Measurements from ENCODE around the gene ACSL1. TPM values are rescaled to one million over a fixed set of nuclear protein-coding genes. Genes with fewer than 3 reads are reported as not detected.

The ACSL1 gene, protein sequence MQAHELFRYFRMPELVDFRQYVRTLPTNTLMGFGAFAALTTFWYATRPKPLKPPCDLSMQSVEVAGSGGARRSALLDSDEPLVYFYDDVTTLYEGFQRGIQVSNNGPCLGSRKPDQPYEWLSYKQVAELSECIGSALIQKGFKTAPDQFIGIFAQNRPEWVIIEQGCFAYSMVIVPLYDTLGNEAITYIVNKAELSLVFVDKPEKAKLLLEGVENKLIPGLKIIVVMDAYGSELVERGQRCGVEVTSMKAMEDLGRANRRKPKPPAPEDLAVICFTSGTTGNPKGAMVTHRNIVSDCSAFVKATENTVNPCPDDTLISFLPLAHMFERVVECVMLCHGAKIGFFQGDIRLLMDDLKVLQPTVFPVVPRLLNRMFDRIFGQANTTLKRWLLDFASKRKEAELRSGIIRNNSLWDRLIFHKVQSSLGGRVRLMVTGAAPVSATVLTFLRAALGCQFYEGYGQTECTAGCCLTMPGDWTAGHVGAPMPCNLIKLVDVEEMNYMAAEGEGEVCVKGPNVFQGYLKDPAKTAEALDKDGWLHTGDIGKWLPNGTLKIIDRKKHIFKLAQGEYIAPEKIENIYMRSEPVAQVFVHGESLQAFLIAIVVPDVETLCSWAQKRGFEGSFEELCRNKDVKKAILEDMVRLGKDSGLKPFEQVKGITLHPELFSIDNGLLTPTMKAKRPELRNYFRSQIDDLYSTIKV
- 10 to 100 TPM; 48.5 to 98.8 (median 55.3) TPM for total RNA-seq

DNA sequence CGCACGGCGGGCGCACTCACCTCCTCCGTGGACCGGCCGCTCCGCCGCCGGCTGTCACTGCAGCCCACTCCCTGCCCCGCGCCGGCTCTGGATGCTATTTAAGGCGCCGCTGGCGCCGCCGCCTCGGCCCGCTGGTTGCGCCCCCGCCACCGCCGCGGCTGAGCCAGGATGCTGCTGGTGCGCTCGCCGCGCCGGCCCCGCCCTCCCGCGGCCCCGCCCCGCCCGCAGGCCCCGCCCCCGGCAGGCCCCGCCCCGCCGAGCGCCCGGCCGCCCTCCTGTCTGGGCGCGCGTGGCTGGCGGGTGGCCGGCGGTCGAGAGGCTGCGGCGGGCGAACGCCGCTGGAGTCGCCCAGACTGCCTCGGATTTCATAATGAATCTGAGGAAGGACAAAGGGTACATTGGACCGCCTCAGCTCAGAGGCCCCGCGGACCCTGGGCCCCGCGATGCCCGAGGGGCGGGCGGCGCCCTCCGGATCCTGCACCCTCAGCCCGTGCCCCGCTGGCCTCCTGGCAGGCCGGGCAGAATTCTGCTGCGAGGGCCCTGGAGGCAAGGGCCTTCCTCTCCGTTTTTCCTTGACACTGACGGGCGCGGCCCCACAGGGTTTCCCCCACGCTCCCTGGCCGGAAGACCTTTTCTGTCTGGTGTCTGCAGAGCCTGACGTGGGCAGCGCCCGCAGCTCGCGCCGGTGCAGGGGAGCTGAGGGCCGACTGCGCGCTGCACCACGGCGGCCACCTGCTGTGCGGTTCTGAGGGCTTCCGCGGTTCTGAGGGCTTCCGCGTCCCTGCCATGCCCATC is at the start of gene ACSL1:
ACSL1 (minus strand) TSS at position 73 of the 795 bp plus-strand sequence. CDS start 22,454 bp downstream, outside the sequence.
- H3K27me3 ChIP-seq: no peaks in the 10 kb centered on the region

DNA sequence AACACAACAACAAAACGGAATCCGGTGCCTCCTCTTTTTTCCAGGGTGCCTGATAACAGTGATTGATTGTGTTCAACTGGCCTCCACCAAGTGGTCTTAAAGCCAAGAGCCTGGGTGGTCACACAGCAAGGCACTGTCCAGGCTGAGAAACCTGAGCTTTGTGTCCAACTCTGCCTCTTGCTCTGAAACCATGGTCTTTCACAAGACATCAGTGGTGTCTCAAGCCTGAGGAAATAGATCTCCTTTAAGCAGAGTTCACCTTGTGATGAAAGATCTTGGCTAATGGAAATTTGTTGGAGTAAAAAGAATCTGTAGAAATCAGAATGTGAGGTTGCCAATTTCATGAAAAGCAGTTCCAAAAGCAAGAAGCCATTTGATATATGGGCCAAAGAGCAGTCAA is 47.3 kb upstream of the ACSL1 start:
- no peaks in the 10 kb centered on the region for H3K4me1 ChIP-seq
- ATAC-seq: peak; percentile 36
- no peak overlapping the region for H3K27ac ChIP-seq
- 23 to 28% methylated on average over 2 of the region's 2 CpGs for WGBS, 2 donors (ENCODE audit: low coverage in 1 of 2)
- no peaks in the 10 kb centered on the region for H3K36me3 ChIP-seq
- H3K9me3 ChIP-seq: no peaks in the 10 kb centered on the region
- no peaks in the 10 kb centered on the region for H3K27me3 ChIP-seq
- no peak overlapping the region for H3K4me3 ChIP-seq
- TF ChIP-seq, protein P1, sequence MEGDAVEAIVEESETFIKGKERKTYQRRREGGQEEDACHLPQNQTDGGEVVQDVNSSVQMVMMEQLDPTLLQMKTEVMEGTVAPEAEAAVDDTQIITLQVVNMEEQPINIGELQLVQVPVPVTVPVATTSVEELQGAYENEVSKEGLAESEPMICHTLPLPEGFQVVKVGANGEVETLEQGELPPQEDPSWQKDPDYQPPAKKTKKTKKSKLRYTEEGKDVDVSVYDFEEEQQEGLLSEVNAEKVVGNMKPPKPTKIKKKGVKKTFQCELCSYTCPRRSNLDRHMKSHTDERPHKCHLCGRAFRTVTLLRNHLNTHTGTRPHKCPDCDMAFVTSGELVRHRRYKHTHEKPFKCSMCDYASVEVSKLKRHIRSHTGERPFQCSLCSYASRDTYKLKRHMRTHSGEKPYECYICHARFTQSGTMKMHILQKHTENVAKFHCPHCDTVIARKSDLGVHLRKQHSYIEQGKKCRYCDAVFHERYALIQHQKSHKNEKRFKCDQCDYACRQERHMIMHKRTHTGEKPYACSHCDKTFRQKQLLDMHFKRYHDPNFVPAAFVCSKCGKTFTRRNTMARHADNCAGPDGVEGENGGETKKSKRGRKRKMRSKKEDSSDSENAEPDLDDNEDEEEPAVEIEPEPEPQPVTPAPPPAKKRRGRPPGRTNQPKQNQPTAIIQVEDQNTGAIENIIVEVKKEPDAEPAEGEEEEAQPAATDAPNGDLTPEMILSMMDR (IDR thresholded peaks at IDR 0.05): no peak
- TF ChIP-seq POLR2A (IDR thresholded peaks at IDR 0.05): no peak
- no peak for TF ChIP-seq EP300 (IDR thresholded peaks at IDR 0.05)
- no peak for TF ChIP-seq POLR2AphosphoS5 (IDR thresholded peaks at IDR 0.05)

More for the DNA sequence above, at the start of gene ACSL1:
- Histone ChIP-seq H3K36me3 (no peaks in the 10 kb centered on the region), H3K9me3 (no peaks in the 10 kb centered on the region), H3K27ac (peak within 1 kb of the TSS; percentile 45 to 93 (median 88)), H3K4me3 (peak within 1 kb of the TSS; percentile 66 to 88), H3K4me1 (peaks cover 0 to 30% (median 9%) of the 10 kb centered on the region in 3 donors)
- ATAC-seq: peak; percentile 93
- peak; percentile 35 for TF ChIP-seq POLR2AphosphoS5 (IDR thresholded peaks at IDR 0.05)
- peak; percentile 68 to 93 for TF ChIP-seq POLR2A (IDR thresholded peaks at IDR 0.05)
- no peak for TF ChIP-seq EP300 (IDR thresholded peaks at IDR 0.05)
- TF ChIP-seq, protein P1 (IDR thresholded peaks at IDR 0.05): peak in 3 of 4 experiments; percentile 18 to 34 (median 23)
- 0% methylated on average over 1 of the region's 94 CpGs; no CpG with 5 or more reads in 1 of the 2 donors for WGBS, 2 donors (ENCODE audit: low coverage in 1 of 2)

DNA sequence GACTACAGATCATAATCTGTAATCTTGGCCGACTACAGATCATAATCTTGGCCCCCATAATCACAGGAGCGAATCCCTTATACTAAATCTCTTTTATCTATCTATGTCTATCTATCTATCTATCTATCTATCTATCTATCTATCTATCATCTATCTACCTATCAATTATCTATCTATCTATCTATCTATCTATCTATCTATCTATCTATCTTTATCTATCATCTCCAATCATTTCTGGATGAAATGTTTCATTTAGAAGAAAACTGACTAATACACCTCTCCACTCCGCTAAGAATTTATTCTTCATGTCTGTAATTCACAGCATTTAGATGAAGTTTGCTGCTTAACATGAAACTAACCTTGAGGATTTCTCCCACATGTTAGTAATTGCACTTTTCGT is 45.0 kb upstream of the ACSL1 start:
- Histone ChIP-seq H3K36me3 (no peaks in the 10 kb centered on the region), H3K4me3 (no peak overlapping the region), H3K27me3 (no peaks in the 10 kb centered on the region), H3K4me1 (no peaks in the 10 kb centered on the region), H3K27ac (no peak overlapping the region), H3K9me3 (no peaks in the 10 kb centered on the region)
- TF ChIP-seq POLR2AphosphoS5 (IDR thresholded peaks at IDR 0.05) (no peak), EP300 (IDR thresholded peaks at IDR 0.05) (no peak), POLR2A (IDR thresholded peaks at IDR 0.05) (no peak)
- TF ChIP-seq, protein P1 (IDR thresholded peaks at IDR 0.05): no peak
- WGBS, 2 donors (ENCODE audit: low coverage in 1 of 2): 70 to 83% methylated on average over 3 to 4 of the region's 4 CpGs
- ATAC-seq: no peak

DNA sequence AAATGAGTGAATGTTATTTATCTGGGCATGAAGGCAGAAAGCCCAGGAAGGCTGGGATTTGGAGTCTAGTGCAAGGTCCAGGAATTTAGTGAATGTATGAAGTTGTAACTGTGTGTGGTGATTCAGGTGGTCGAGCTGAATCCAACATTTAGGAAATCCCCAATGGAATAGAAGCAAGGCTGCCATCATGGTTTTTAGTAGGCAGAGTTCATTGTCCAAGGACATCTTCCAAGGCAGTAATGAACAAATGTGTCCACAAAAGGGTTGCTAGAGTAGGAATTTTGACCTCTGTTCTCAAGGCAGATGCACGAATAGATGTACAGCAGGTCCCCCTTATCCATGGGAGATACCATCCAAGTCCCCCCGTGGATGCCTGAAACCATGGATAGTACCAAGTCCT is 42.9 kb upstream of the ACSL1 start:
- no peak for ATAC-seq

More for the DNA sequence above, 42.9 kb upstream of the ACSL1 start:
- no peaks in the 10 kb centered on the region for H3K4me1 ChIP-seq
- no peaks in the 10 kb centered on the region for H3K9me3 ChIP-seq
- no peaks in the 10 kb centered on the region for H3K27me3 ChIP-seq
- no peaks in the 10 kb centered on the region for H3K36me3 ChIP-seq
- TF ChIP-seq, protein P1 (IDR thresholded peaks at IDR 0.05): no peak
- TF ChIP-seq POLR2AphosphoS5 (IDR thresholded peaks at IDR 0.05): no peak
- no peak for TF ChIP-seq EP300 (IDR thresholded peaks at IDR 0.05)
- no peak for TF ChIP-seq POLR2A (IDR thresholded peaks at IDR 0.05)
- 70 to 82% methylated on average over 3 of the region's 3 CpGs for WGBS, 2 donors (ENCODE audit: low coverage in 1 of 2)
- H3K27ac ChIP-seq: no peak overlapping the region
- no peak overlapping the region for H3K4me3 ChIP-seq
